Neural progenitor cell (in vitro differentiated cells): ENCODE data around the gene PGK1.
"Not testable (repeated sequence)": the region's sequence is repeated elsewhere in the genome, so short reads cannot be mapped to it uniquely, and the experiment has no call there.

Experiments used
- CTCF ChIP-seq: fragments of 200-600 bp; sonication (generic); IDR thresholded peaks from 2 replicates; pipeline ENCODE4 v1.5.1; 2017; ENCODE audit warnings: antibody characterized with exemption, mild to moderate bottlenecking
- EZH2 ChIP-seq: fragments of 200-600 bp; sonication (generic); IDR thresholded peaks from 2 replicates; pipeline ENCODE4 v1.6.1; 2017; ENCODE audit warnings: antibody characterized with exemption, mild to moderate bottlenecking, moderate library complexity
- EZH2phosphoT487 ChIP-seq: fragments of 200-600 bp; sonication (generic); IDR thresholded peaks from 2 replicates; pipeline ENCODE4 v1.6.1; 2017; ENCODE audit warnings: antibody characterized with exemption

- not testable (repeated sequence) for TF ChIP-seq CTCF, EZH2, EZH2phosphoT487
These were observed 59.1 kb downstream of the PGK1 start for GRCh38 chrX:78163175-78163574.
